ENCODE results near the gene MIA. TPM values are rescaled to one million over a fixed set of nuclear protein-coding genes. Genes with fewer than 3 reads are reported as not detected.
A peak's percentile ranks its signal among the peaks of the same experiment; 100 is the strongest.

The MIA gene
- total RNA-seq, 1 experiment from 2014 or later, result not detected

GRCh38 chr19:40743926-40744325, 31.4 kb upstream of the MIA start:
- Histone ChIP-seq H3K14ac (ENCODE audit: insufficient read depth, low read length) (no peak overlapping the region), H2BK5ac (ENCODE audit: insufficient read length, low read length) (no peak overlapping the region), H4K8ac (replicated peaks; ENCODE audit: insufficient read length, low read depth, low read length) (no peak overlapping the region), H4K20me1 (ENCODE audit: control insufficient read depth, insufficient read depth, insufficient read length) (no peaks in the 10 kb centered on the region), H4K5ac (ENCODE audit: insufficient read length, low read depth, low read length) (no peak overlapping the region), H3K79me1 (ENCODE audit: insufficient read depth, low read depth, low read length, poor library complexity, severe bottlenecking) (no peaks in the 10 kb centered on the region), H2BK12ac (ENCODE audit: insufficient read length, low read depth, low read length) (no peak overlapping the region), H3K9ac (ENCODE audit: extremely low read depth, insufficient read length, low read length) (no peak overlapping the region), H3K79me2 (ENCODE audit: insufficient read depth, low read length) (no peaks in the 10 kb centered on the region), H3K23me2 (ENCODE audit: insufficient read length, low read depth, low read length, poor library complexity, severe bottlenecking) (no peaks in the 10 kb centered on the region), H4K91ac (ENCODE audit: insufficient read length, low read depth, low read length) (no peak overlapping the region), H2BK120ac (ENCODE audit: low read depth, low read length, poor library complexity, severe bottlenecking) (no peak overlapping the region), H3K4ac (ENCODE audit: low read depth, low read length) (no peak overlapping the region), H2AK5ac (ENCODE audit: insufficient read length, low read length) (no peak overlapping the region), H3K9me3 (ENCODE audit: control insufficient read depth, low read depth, low read length) (no peaks in the 10 kb centered on the region), H3K27ac (ENCODE audit: insufficient read length, low read depth, low read length) (no peak overlapping the region), H3K4me2 (ENCODE audit: insufficient read depth, insufficient read length, low read length) (no peak overlapping the region), H2AFZ (ENCODE audit: low read length) (no peak overlapping the region), H3K56ac (ENCODE audit: insufficient read length, low read depth, low read length) (no peak overlapping the region), H3K27me3 (ENCODE audit: insufficient read depth, low read length) (no peaks in the 10 kb centered on the region), H3K4me1 (ENCODE audit: insufficient read depth, low read length) (0 out of 2 replicates have a peak, but pooled peaks cover 4% of the 10 kb centered on the region), H2BK15ac (ENCODE audit: low read depth, low read length) (no peak overlapping the region), H3K23ac (ENCODE audit: insufficient read length, low read depth, low read length) (no peak overlapping the region), H3K18ac (ENCODE audit: insufficient read length, low read depth, low read length) (no peak overlapping the region), H3T11ph (ENCODE audit: low read length) (no peak overlapping the region), H2BK20ac (ENCODE audit: low read depth, low read length, poor library complexity, severe bottlenecking) (no peak overlapping the region)
- H3K4me3 Mint-ChIP-seq, result no peak overlapping the region
- DNase-seq, result no peak
- no CpG with 5 or more reads among the region's 10 CpGs for WGBS (ENCODE audit: extremely low coverage, insufficient read length, low lambda C conversion rate)
- peaks cover 6 to 17% (median 12%) of the 10 kb centered on the region in 3 experiments; a peak in 5 of 7 replicates for H3K36me3 Mint-ChIP-seq (ENCODE audit: insufficient read depth in 1 of 3, low read depth in 3 of 3)
- TF ChIP-seq CTCF (conservative IDR thresholded peaks at IDR 0.05), result no peak
- H3K9me3 Mint-ChIP-seq, result no peaks in the 10 kb centered on the region
- no peaks in the 10 kb centered on the region for H3K27me3 Mint-ChIP-seq (ENCODE audit: low read depth)
- H3K27ac Mint-ChIP-seq, result peak overlapping the region in 1 of 3 experiments; percentile 42; a peak in 2 of 7 replicates
- peaks cover 16 to 20% of the 10 kb centered on the region in 2 experiments for H3K4me1 Mint-ChIP-seq
